ENCODE data around the gene WDR6.

- TF ChIP-seq CTCF (IDR thresholded peaks at IDR 0.05; ENCODE audit: poor library complexity, severe bottlenecking) (no peak), TAF1 (IDR thresholded peaks at IDR 0.05; ENCODE audit: low read depth) (no peak), POLR2AphosphoS5 (IDR thresholded peaks at IDR 0.05) (no peak), REST (IDR thresholded peaks at IDR 0.05; ENCODE audit: borderline replicate concordance) (no peak), EP300 (conservative IDR thresholded peaks at IDR 0.05; ENCODE audit: poor library complexity, severe bottlenecking) (no peak), EZH2 (IDR thresholded peaks at IDR 0.05; ENCODE audit: borderline replicate concordance, insufficient read depth, low read length, poor library complexity, severe bottlenecking) (no peak), RAD21 (conservative IDR thresholded peaks at IDR 0.05) (no peak), MXI1 (conservative IDR thresholded peaks at IDR 0.05; ENCODE audit: poor library complexity, severe bottlenecking) (no peak), SMC3 (conservative IDR thresholded peaks at IDR 0.05; ENCODE audit: poor library complexity) (no peak)
Measured at GRCh38 chr3:48974076-48974864, 32.9 kb upstream of the WDR6 start.

Data from neural cell (in vitro differentiated cells).